Measurements from ENCODE around the gene IDH3G.

The IDH3G gene

GRCh38 chrX:153814591-153815315 is 20.6 kb upstream of the IDH3G start:
- TF ChIP-seq, protein P1, sequence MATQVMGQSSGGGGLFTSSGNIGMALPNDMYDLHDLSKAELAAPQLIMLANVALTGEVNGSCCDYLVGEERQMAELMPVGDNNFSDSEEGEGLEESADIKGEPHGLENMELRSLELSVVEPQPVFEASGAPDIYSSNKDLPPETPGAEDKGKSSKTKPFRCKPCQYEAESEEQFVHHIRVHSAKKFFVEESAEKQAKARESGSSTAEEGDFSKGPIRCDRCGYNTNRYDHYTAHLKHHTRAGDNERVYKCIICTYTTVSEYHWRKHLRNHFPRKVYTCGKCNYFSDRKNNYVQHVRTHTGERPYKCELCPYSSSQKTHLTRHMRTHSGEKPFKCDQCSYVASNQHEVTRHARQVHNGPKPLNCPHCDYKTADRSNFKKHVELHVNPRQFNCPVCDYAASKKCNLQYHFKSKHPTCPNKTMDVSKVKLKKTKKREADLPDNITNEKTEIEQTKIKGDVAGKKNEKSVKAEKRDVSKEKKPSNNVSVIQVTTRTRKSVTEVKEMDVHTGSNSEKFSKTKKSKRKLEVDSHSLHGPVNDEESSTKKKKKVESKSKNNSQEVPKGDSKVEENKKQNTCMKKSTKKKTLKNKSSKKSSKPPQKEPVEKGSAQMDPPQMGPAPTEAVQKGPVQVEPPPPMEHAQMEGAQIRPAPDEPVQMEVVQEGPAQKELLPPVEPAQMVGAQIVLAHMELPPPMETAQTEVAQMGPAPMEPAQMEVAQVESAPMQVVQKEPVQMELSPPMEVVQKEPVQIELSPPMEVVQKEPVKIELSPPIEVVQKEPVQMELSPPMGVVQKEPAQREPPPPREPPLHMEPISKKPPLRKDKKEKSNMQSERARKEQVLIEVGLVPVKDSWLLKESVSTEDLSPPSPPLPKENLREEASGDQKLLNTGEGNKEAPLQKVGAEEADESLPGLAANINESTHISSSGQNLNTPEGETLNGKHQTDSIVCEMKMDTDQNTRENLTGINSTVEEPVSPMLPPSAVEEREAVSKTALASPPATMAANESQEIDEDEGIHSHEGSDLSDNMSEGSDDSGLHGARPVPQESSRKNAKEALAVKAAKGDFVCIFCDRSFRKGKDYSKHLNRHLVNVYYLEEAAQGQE (IDR thresholded peaks at IDR 0.05; ENCODE audit: low read depth), result no peak
- TF ChIP-seq CEBPB (IDR thresholded peaks at IDR 0.05), result no peak
- TF ChIP-seq EGR1 (IDR thresholded peaks at IDR 0.05), result no peak
- TF ChIP-seq TCF12 (IDR thresholded peaks at IDR 0.05; ENCODE audit: low read depth), result no peak
- TF ChIP-seq, protein P2, sequence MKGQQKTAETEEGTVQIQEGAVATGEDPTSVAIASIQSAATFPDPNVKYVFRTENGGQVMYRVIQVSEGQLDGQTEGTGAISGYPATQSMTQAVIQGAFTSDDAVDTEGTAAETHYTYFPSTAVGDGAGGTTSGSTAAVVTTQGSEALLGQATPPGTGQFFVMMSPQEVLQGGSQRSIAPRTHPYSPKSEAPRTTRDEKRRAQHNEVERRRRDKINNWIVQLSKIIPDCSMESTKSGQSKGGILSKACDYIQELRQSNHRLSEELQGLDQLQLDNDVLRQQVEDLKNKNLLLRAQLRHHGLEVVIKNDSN (IDR thresholded peaks at IDR 0.05), result no peak
- TF ChIP-seq ZBTB7A (IDR thresholded peaks at IDR 0.05; ENCODE audit: low read depth), result no peak
- TF ChIP-seq EP300 (IDR thresholded peaks at IDR 0.05; ENCODE audit: borderline replicate concordance), result no peak
- TF ChIP-seq YY1 (IDR thresholded peaks at IDR 0.05; ENCODE audit: low read depth), result no peak
- TF ChIP-seq TEAD4 (IDR thresholded peaks at IDR 0.05), result no peak
- TF ChIP-seq RAD21 (IDR thresholded peaks at IDR 0.05; ENCODE audit: low read depth), result no peak
- no peak for TF ChIP-seq MAX (IDR thresholded peaks at IDR 0.05)
- TF ChIP-seq NFIC (IDR thresholded peaks at IDR 0.05), result no peak
- TF ChIP-seq CREB1 (IDR thresholded peaks at IDR 0.05; ENCODE audit: low read depth), result no peak
- no peak for TF ChIP-seq FOXM1 (IDR thresholded peaks at IDR 0.05; ENCODE audit: borderline replicate concordance, low read depth)
- TF ChIP-seq TAF1 (IDR thresholded peaks at IDR 0.05; ENCODE audit: low read depth), result no peak

GRCh38 chrX:153813161-153813560 is 19.0 kb upstream of the IDH3G start:
- no peak for TF ChIP-seq FOXM1 (IDR thresholded peaks at IDR 0.05; ENCODE audit: borderline replicate concordance, low read depth)

DNA sequence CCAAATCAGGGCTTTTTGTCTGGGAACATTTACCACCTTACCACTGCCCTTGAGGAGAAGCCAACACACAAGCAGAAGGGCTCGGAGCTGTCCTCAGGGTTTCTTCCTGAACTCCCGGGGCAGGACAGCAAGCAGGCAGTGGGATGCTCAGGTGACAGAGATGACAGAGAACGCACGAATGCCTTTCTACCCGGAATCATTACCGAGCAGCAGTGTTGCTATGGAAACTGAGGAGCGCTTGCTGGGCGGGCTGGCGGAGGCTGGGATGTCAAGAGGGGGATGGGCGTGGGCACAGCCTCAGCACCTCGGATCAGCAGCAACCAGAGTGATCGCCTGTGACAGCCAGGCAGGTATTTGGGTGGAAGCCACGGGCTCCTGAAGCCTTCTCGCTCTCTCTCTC is 18.0 kb upstream of the IDH3G start:
- TF ChIP-seq ZBTB7A (IDR thresholded peaks at IDR 0.05; ENCODE audit: low read depth) (no peak), RAD21 (IDR thresholded peaks at IDR 0.05; ENCODE audit: low read depth) (no peak), TEAD4 (IDR thresholded peaks at IDR 0.05) (no peak), TCF12 (IDR thresholded peaks at IDR 0.05; ENCODE audit: low read depth) (no peak), TAF1 (IDR thresholded peaks at IDR 0.05; ENCODE audit: low read depth) (no peak)

DNA sequence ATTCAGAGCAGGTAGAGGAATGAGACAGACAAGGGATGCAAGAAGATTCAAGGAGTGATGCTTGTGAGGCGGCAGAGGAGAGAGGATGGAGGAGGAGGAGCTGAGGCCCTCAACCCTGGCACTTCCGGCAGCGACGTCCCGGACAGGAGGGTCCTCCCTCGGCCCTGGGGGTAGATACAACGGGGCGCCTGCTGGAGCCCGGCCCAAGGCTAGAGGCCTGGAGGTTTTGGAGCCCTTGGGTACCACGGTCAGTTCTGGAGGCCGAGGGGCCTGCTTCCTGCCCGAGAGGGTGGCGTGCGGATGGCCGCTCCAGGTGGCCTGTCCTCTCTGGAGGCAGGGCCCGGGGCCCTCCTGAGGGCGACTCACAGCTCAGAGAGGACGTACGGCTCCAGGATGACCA is 13.8 kb upstream of the IDH3G start:
- TF ChIP-seq, protein P2 (IDR thresholded peaks at IDR 0.05), result no peak
- TF ChIP-seq FOXM1 (IDR thresholded peaks at IDR 0.05; ENCODE audit: borderline replicate concordance, low read depth), result no peak
- no peak for TF ChIP-seq MAX (IDR thresholded peaks at IDR 0.05)
- TF ChIP-seq YY1 (IDR thresholded peaks at IDR 0.05; ENCODE audit: low read depth), result no peak
- no peak for TF ChIP-seq TCF12 (IDR thresholded peaks at IDR 0.05; ENCODE audit: low read depth)
- TF ChIP-seq TEAD4 (IDR thresholded peaks at IDR 0.05), result no peak
- TF ChIP-seq CREB1 (IDR thresholded peaks at IDR 0.05; ENCODE audit: low read depth), result no peak
- TF ChIP-seq EGR1 (IDR thresholded peaks at IDR 0.05), result no peak
- no peak for TF ChIP-seq NFIC (IDR thresholded peaks at IDR 0.05)
- no peak for TF ChIP-seq ZBTB7A (IDR thresholded peaks at IDR 0.05; ENCODE audit: low read depth)
- TF ChIP-seq TAF1 (IDR thresholded peaks at IDR 0.05; ENCODE audit: low read depth), result no peak
- TF ChIP-seq EP300 (IDR thresholded peaks at IDR 0.05; ENCODE audit: borderline replicate concordance), result no peak
- TF ChIP-seq RAD21 (IDR thresholded peaks at IDR 0.05; ENCODE audit: low read depth), result no peak
- TF ChIP-seq, protein P1 (IDR thresholded peaks at IDR 0.05; ENCODE audit: low read depth), result no peak
- no peak for TF ChIP-seq CEBPB (IDR thresholded peaks at IDR 0.05)

- no peak for TF ChIP-seq ZBTB7A (IDR thresholded peaks at IDR 0.05; ENCODE audit: low read depth)
- TF ChIP-seq, protein P2 (IDR thresholded peaks at IDR 0.05), result no peak
- no peak for TF ChIP-seq CREB1 (IDR thresholded peaks at IDR 0.05; ENCODE audit: low read depth)
- TF ChIP-seq EGR1 (IDR thresholded peaks at IDR 0.05), result no peak
- no peak for TF ChIP-seq YY1 (IDR thresholded peaks at IDR 0.05; ENCODE audit: low read depth)
- TF ChIP-seq NFIC (IDR thresholded peaks at IDR 0.05), result no peak
- no peak for TF ChIP-seq TCF12 (IDR thresholded peaks at IDR 0.05; ENCODE audit: low read depth)
- no peak for TF ChIP-seq FOXM1 (IDR thresholded peaks at IDR 0.05; ENCODE audit: borderline replicate concordance, low read depth)
These were observed 12.9 kb upstream of the IDH3G start for GRCh38 chrX:153806999-153807575.

Data from Ishikawa (cell line).